HL-60 (cell line): Measurements from ENCODE around the gene KAT6B.

Source experiments
- SPI1 ChIP-seq: IDR thresholded peaks from 2 replicates; pipeline ENCODE4 v1.6.1; 2012; ENCODE audit warnings: low read depth, mild to moderate bottlenecking, borderline replicate concordance
- TF ChIP-seq, protein P1 (sequence below): IDR thresholded peaks from one replicate; pipeline ENCODE4 v1.5.1; 2011; ENCODE audit warnings: low read length, control low read depth, inconsistent platforms; ENCODE audit not compliant: insufficient read depth

DNA sequence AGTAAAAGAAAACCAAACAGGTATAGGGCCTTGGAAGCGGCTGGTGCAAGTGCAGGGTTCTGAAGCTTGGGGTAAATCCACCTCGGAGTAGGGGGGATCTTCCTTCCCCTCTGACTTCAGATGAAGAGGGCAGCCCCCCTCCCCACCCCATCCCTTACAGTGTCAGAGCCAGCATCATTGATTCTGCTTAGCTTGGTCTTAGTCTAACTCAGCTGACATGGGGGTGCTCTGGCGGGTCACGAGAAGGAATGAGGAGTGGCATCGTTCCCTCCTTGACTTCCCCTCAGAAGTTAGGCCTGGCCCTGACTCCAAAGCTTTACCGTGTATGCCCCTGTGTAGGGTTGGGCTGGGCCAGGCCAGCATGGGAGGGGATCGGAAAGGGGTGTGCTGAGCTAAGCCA is 240.9 kb downstream of the KAT6B start:
- TF ChIP-seq, protein P1, sequence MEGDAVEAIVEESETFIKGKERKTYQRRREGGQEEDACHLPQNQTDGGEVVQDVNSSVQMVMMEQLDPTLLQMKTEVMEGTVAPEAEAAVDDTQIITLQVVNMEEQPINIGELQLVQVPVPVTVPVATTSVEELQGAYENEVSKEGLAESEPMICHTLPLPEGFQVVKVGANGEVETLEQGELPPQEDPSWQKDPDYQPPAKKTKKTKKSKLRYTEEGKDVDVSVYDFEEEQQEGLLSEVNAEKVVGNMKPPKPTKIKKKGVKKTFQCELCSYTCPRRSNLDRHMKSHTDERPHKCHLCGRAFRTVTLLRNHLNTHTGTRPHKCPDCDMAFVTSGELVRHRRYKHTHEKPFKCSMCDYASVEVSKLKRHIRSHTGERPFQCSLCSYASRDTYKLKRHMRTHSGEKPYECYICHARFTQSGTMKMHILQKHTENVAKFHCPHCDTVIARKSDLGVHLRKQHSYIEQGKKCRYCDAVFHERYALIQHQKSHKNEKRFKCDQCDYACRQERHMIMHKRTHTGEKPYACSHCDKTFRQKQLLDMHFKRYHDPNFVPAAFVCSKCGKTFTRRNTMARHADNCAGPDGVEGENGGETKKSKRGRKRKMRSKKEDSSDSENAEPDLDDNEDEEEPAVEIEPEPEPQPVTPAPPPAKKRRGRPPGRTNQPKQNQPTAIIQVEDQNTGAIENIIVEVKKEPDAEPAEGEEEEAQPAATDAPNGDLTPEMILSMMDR = no peak
- no peak for TF ChIP-seq SPI1
